Fibroblast of gingiva (primary cell): Measurements from ENCODE around the gene CXCL9.
"Not testable (repeated sequence)": the region's sequence is repeated elsewhere in the genome, so short reads cannot be mapped to it uniquely, and the experiment has no call there.

Experiments used
- DNase-seq: peaks from one replicate; pipeline ENCODE4 v3.0.0-alpha.2; 2011; ENCODE audit warnings: low read depth

CXCL9 gene

DNA sequence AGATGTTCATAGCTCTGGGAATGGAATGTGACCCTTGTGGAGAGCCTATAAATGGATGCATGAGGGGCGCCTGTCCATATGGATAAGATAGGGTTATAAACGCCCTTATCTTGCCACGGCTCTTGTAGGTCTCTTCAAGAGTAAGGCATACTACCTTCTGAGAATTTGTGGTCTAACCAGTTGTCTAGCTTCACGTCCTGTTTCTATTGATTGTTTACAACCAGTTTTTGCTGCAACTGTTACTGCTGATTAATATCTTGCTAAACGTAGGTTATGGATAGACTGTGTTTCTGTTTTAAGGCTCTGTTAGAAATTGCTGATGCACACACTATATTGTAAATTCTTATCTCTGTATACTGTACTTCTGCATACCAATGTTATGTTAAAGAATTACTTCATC, 52.5 kb downstream of the CXCL9 start:
- not testable (repeated sequence) for DNase-seq

- DNase-seq = no peak
These were observed 53.8 kb downstream of the CXCL9 start for GRCh38 chr4:75953509-75953908.
